SIG-M5 treated with dmso at 0.1 percent for 504 hours (cell line): ENCODE results near the gene MTHFD2L.
"Not testable (repeated sequence)": the region's sequence is repeated elsewhere in the genome, so short reads cannot be mapped to it uniquely, and the experiment has no call there.

Source experiments
- DNase-seq: peaks from one replicate; lab custom pipeline; 2025; ENCODE audit not compliant: unreplicated experiment; lab: John Stamatoyannopoulos, UW

MTHFD2L gene

GRCh38 chr4:74157561-74158465 is at the start of gene MTHFD2L:
Gene MTHFD2L (plus strand): TSS chr4:74158118. CDS start chr4:74158139, 21 bp downstream.
- DNase-seq: peak; percentile 85

GRCh38 chr4:74108457-74109115 is 49.3 kb upstream of the MTHFD2L start:
- no peak for DNase-seq

GRCh38 chr4:74109116-74109869 is 48.6 kb upstream of the MTHFD2L start:
- DNase-seq: peak; percentile 41

- DNase-seq: no peak
Measured at GRCh38 chr4:74109870-74110605, 47.9 kb upstream of the MTHFD2L start.

- DNase-seq: no peak
Measured at GRCh38 chr4:74110670-74111069, 47.2 kb upstream of the MTHFD2L start.

GRCh38 chr4:74111306-74111975 is 46.5 kb upstream of the MTHFD2L start:
- DNase-seq: no peak

- no peak for DNase-seq
Measured at GRCh38 chr4:74111990-74112389, 45.9 kb upstream of the MTHFD2L start.

GRCh38 chr4:74112399-74113105 is 45.4 kb upstream of the MTHFD2L start:
- DNase-seq: no peak

GRCh38 chr4:74114234-74114633 is 43.7 kb upstream of the MTHFD2L start:
- DNase-seq: no peak

GRCh38 chr4:74117024-74117534 is 40.8 kb upstream of the MTHFD2L start:
- no peak for DNase-seq

GRCh38 chr4:74118600-74119338 is 39.1 kb upstream of the MTHFD2L start:
- DNase-seq: no peak

- DNase-seq: no peak
Measured at GRCh38 chr4:74120086-74120485, 37.8 kb upstream of the MTHFD2L start.

GRCh38 chr4:74121643-74122579 is 36.0 kb upstream of the MTHFD2L start:
- DNase-seq: no peak

- no peak for DNase-seq
Measured at GRCh38 chr4:74123065-74123728, 34.7 kb upstream of the MTHFD2L start.

- DNase-seq: no peak
Measured at GRCh38 chr4:74125029-74125428, 32.9 kb upstream of the MTHFD2L start.

- no peak for DNase-seq
Measured at GRCh38 chr4:74127745-74128144, 30.2 kb upstream of the MTHFD2L start.

GRCh38 chr4:74130843-74131242 is 27.1 kb upstream of the MTHFD2L start:
- not testable (repeated sequence) for DNase-seq
